Smooth muscle cell of bladder (primary cell): ENCODE results near the gene OR2L5. TPM values are rescaled to one million over a fixed set of nuclear protein-coding genes. Genes with fewer than 3 reads are reported as not detected.

Experiments
- total RNA-seq: library from RNA; depleted of rRNA; stranded (reverse); fragments of >200 nt; gene quantifications from 2 replicates; pipeline ENCODE4 v1.2.3, GENCODE V29; 2014

The OR2L5 gene, protein sequence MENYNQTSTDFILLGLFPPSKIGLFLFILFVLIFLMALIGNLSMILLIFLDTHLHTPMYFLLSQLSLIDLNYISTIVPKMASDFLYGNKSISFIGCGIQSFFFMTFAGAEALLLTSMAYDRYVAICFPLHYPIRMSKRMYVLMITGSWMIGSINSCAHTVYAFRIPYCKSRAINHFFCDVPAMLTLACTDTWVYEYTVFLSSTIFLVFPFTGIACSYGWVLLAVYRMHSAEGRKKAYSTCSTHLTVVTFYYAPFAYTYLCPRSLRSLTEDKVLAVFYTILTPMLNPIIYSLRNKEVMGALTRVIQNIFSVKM
- not detected in 2 replicates for total RNA-seq

GRCh38 chr1:248013229-248013710 lies at the start of gene OR2L5:
OR2L5 (plus strand) TSS chr1:248013660; CDS start chr1:248021948, 8,288 bp downstream.

DNA sequence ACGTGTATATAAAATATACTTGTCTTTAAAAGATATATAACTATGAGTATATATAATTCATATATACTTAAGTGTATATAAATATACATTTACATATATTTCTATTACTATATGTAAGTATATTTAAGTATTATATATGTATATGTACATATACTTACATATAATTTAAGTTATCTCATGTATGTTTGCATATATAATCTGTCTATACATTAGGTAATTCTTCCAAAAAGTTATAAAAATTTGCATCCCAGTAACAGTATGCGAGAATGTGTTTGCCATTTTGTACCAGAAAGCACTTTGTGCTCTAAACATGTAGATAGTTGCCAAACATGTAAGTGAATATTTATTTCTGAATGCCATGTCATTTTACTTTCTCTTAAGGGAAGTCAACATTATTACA lies 48.5 kb upstream of the OR2L5 start, which contains the start of gene OR2AK2:
TSS of gene OR2AK2 (plus strand) at position 301 of the 400 bp plus-strand sequence. CDS start 144 bp downstream, outside the sequence.

DNA sequence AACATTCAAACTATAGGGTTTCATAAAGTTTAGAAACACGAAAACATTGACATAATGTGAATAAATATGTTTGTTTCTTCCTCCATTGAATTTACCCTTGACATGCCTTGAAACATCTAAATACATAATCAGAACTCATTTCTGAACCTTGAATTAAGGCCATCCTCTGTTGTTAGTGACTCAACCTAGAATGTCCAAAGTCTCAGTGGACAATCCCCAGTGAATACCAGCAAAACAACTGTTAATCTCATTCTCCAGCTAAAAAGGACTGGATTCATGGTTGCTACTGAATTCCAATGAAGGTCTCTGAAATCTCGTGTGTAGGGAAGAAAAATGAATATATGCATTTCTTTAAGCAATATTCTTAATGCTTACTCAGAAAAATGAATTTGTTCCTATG lies 16.3 kb downstream of the OR2L5 start, which contains the start of gene OR2L2:
TSS of gene OR2L2 (plus strand) at position 301 of the 400 bp plus-strand sequence. CDS start 8,198 bp downstream, outside the sequence.

GRCh38 chr1:248046536-248046935 lies 33.1 kb downstream of the OR2L5 start, which contains the start of gene OR2L3:
OR2L3 (plus strand) TSS chr1:248046836; CDS start chr1:248060682, 13,846 bp downstream.

Other genes starting within 250 kb of the OR2L5 start
- not detected in 2 replicates for gene OR14A16, start 189.5 kb upstream of the OR2L5 start, total RNA-seq
- not detected in 2 replicates for gene OR11L1, start 171.8 kb upstream of the OR2L5 start, total RNA-seq
- gene TRIM58, start 156.5 kb upstream of the OR2L5 start, total RNA-seq: 0.14 and 0.18 TPM in 2 replicates
- gene OR2W3, start 118.1 kb upstream of the OR2L5 start, total RNA-seq: not detected in 2 replicates
- gene OR2T8, start 93.4 kb upstream of the OR2L5 start, total RNA-seq: not detected in 2 replicates
- gene OR2AJ1, start 88.8 kb upstream of the OR2L5 start, total RNA-seq: not detected in 2 replicates
- not detected in 2 replicates for gene OR2L8, start 64.8 kb upstream of the OR2L5 start, total RNA-seq
- not detected in 2 replicates for gene OR2AK2, start 48.4 kb upstream of the OR2L5 start, total RNA-seq
- under 0.01 TPM in 1 of 2 replicates, not detected in the other for gene OR2L2, start 16.4 kb downstream of the OR2L5 start, total RNA-seq
- not detected in 2 replicates for gene OR2L3, start 33.2 kb downstream of the OR2L5 start, total RNA-seq
- gene OR2L13, start 81.5 kb downstream of the OR2L5 start, total RNA-seq: not detected in 2 replicates
- not detected in 2 replicates for gene OR2M5, start 131.5 kb downstream of the OR2L5 start, total RNA-seq
- not detected in 2 replicates for gene OR2M2, start 161.2 kb downstream of the OR2L5 start, total RNA-seq
- gene OR2M3, start 183.6 kb downstream of the OR2L5 start, total RNA-seq: not detected in 2 replicates
- not detected in 2 replicates for gene OR2M4, start 217.8 kb downstream of the OR2L5 start, total RNA-seq